HG02981 (cell line): Measurements from ENCODE around the gene ILDR1.

Source experiments
- ATAC-seq: cut with Tn5 transposase; IDR thresholded peaks from one replicate; pipeline ENCODE4 v1.9.1; 2021; ENCODE audit warnings: mild to moderate bottlenecking, moderate library complexity; ENCODE audit not compliant: unreplicated experiment

The ILDR1 gene

GRCh38 chr3:121995161-121996137, 26.6 kb downstream of the ILDR1 start:
- ATAC-seq = no peak

GRCh38 chr3:121994551-121994950, 27.5 kb downstream of the ILDR1 start:
- ATAC-seq = no peak

DNA sequence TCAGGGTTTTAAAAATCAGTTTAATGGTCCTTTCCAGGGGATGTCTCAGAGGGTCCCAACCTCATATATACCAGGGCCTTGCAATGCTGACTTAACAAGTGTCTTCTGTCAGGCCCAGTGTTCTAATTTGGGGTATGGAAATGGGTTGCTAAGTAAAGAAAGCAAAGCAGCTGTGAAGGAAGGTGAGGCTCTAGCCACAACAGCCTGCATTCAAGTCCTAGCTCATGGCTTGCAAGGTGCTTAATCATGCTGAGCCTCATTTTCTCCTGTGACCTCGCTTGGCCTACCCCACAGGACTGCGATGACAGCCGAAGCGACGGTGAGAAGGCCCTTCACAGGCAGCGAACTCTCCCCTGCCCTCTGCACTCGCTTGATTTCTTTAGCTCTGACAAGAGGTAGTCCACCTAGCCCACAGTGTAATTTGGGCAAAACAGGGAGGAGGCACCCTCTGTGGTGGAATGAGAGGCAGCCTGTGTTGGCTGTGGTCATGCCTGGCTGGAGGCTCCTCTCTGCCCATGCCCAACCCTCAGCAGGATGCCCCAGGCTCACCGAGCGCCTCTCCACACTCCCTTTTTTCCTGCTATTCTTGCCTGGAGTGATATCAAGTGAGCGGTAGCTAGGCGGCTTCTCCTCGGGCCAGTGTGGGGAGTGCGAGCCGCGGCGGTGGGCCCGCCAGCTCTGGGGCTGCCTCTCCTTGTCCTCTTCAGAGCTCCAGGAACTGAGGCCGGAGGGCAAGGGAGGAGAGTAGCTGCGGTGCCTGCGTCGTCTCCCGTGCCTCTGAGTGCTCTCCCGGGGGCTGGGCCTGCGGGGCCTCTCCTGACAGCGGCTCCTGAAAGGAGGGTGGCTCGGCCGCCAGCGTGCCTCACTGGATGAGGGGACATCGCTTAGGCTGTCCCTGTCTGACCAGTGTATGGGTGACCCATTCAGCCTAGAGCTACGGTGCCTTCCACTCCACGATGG, 29.2 kb downstream of the ILDR1 start:
- peak; percentile 57 for ATAC-seq

DNA sequence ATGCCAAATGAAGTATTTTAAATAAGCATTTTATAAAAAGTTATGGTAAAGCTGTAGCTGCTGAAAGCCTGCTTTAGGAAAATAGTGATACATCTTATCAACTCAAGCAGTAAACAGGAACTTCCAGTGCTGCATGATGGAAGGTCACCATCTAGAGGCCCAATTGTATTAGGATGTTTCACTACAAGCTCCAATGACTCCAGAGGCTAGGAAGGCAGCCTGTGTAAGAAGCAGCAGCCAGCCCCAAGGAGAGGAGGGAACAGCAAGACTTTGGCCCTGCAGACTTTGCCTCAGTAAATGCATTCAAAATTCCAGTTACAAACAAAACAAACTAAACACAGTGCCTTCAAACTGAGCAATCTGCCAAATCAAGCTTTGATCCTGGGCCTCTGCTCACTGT, 32.1 kb downstream of the ILDR1 start:
- ATAC-seq = no peak

DNA sequence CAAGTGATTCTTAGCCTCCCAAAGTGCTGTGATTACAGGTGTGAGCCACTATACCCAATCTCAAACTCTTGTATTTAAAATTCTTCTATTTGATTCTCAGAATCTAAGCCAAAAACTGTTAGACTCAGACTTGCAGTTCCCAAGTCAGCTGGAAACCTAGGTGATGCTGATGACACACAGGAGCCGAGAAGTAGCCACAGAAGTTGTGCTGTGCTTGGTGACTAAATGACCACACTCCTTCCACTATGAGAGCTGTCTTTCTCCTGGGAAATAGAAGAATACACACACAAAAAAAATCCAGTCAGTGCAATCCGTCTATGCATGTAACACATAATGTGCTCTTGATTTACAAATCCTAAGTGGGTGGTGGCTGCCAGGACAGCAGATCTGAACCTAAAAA, 33.9 kb downstream of the ILDR1 start:
- ATAC-seq = no peak

- no peak for ATAC-seq
Observed at GRCh38 chr3:121985846-121986245, 36.2 kb downstream of the ILDR1 start.

DNA sequence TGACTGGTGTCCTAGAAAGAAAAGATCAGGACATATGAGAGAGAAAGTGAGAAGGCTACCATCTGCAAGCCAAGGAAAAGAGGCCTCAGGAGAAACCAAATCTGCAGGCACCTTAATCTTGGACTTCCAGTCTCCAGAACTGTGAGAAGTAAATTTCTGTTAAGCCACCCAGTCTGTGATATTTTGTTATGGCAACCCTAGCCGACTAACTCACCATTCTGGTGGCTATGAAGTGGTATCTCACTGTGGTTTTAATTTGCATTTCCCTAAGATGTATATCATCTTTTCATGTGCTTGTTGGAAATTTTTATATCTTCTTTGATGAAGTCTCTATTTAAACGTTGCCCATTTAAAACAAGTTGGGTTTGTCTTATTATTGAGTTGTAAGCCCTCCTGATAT, 40.6 kb downstream of the ILDR1 start:
- ATAC-seq = no peak

DNA sequence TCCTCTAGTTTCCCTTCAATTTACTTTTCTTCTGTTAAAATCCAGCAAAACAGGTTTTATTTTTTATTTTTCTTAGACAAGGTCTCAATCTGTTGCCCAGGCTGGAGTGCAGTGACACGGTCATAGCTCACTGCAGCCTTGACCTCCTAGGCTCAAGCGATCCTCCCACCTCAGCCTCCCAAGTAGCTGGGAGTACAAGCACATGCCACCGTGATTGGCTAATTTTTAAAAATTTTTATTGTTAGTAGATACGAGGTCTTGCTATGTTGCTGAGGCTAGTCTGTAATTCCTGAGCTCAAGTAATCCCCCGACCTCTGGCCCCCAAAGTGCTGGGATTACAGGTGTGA, 41.6 kb downstream of the ILDR1 start:
- ATAC-seq = no peak

DNA sequence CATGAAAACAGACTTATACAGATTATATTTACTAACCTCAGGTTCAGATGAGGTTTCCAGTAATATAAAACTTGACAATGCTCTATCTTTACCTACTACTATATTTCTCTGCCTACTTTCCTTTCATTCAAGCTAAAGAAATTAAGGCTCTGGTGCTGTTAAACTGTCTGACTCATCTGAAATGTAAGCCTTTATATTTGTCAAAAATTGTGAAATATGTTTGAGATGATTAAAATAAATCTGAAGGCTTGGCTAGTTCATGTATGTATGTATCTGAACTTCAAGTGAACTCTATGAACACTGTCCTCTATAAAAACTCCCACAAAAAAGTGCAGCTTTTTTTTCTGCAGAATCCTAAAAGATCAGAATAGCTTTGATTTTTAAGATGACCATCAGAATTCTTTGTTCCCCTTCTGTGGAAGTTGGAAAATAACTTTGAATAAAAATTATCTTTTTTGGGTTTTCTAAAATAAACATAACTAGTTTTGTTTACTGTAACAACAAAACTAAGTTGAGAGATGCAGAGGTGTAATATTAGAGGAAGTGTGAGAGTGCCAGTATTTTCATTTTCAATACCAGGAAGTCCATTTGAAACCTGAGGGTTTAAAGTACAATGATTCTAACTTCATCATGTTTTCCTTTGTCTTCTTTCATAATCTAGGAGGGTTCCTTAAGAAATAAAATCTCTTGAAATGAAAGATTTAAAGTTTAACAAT, 42.2 kb downstream of the ILDR1 start:
- ATAC-seq = no peak

DNA sequence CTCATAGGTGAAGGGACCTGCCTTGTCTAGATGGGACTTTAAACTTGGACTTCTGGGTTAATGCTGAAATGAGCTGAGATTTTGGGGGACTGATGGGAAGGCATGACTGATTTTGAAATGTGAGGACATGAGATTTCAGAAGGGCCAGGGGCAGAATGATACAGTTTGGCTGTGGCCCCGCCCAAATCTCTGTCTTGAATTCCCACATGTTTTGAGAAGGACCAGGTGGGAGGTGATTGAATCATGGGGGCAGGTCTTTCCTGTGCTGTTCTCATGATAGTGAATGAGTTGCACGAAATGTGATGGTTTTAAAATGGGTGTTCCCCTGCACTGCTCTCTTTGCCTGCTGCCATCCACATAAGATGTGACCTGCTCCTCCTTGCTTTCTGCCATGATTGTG, 42.8 kb downstream of the ILDR1 start:
- ATAC-seq = no peak

DNA sequence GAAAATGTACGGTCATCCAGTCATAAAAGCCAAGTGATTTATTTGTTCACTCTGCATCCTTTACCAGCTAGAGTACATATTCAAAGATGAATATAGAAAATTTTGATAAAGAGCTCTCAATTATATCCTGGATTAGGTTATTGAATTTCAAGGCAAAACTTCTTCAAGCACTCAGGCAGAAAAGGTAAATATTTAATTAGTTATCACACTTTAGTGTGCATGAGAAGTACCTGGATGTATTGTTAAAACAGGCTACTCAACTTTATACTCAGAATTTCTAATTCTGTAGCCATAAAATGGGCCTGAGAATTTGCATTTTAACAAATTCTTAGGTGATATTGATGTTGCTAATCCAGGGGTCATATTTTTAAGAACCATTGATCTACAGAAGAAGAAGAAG, 45.3 kb downstream of the ILDR1 start:
- ATAC-seq = no peak

DNA sequence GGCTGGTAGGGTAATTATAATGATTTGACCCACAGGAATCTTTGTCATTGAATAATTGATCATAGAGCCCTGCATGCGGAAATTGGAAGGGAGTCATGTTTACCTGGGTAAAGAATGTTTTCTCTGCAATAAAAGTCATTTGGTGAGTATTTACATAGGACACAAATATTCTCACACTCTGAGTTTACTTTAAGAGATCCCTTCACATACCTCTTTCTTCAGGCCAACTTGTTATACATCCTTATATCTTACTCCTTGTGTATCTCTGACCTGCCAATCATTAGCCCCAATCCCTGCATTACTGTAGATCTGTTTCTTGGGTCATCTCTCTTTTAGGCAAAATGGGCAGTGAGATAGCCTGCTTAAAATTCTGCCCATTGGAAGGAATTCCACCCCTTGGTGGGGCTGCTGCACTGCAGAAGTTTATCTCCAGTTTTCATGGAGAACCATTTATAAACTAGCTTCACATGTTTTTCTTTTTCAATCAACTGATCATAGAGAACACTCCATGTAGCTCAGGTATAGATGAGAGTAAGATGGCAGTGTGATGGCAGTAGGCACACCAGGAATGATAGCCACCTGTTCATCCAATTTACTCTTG, 46.2 kb downstream of the ILDR1 start:
- no peak for ATAC-seq

DNA sequence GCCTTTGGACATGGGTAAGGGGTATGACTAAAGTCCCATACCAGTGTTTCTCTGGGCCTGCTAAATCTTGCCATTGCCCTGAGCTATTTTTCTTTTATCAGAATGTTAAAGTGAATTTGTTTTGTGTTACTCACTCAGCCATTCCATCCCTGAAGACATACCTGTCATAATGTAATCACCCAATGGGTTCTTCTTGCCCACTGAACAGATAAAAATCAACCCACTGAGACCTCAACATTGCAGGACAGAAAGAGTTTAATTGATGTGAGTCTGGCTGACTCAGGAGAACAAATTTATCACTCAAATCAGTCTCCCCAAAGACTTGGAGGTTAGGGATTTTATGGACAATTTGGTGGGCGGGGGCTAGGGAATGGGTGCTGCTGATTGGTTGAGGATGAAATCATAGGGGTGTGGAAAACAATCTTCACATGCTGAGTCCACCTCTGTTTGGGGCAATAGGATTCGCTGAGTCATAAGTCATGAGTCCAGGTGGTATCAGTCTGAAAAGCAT, 47.4 kb downstream of the ILDR1 start:
- ATAC-seq = no peak

GRCh38 chr3:121970047-121970446, 52.0 kb downstream of the ILDR1 start:
- ATAC-seq = no peak

DNA sequence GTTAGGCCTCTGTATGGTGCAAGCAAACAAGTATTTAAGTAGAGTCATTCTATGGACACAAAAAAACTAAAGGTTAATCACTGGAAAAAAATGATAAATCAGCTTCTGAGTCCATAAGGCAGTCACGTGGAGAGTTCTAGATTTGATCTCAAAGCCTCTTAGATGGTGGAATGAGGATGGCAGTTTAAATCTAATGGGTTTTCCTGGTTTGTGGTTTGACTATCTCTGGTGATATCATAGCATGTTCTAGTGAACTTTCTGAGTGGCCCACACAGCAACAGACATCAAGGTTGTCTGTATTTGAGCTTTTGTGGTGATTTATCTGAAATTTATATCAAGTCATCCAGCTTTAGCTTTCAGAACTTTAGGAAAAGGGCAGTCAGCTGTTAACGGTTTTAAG, 52.4 kb downstream of the ILDR1 start:
- ATAC-seq = no peak

GRCh38 chr3:121963608-121964007, 58.4 kb downstream of the ILDR1 start:
- ATAC-seq = no peak

- no peak for ATAC-seq
Observed at GRCh38 chr3:121962443-121962842, 59.6 kb downstream of the ILDR1 start.

DNA sequence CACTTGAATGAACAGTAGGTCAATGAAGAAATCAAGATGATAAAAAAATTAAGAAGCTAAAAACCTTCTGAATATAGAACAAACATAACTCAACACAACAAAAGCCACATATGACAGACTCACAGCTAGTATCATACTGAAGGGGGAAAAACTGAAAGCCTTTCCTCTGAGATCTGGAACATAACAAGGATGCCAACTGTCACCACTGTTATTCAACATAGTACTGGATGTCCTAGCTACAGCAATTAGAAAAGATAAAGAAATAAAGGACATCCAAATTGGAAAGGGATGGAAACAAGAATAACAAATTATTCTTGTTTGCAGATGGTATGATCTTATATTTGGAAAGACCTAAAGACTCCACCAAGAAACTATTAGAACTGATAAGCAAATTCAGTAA, 60.8 kb downstream of the ILDR1 start:
- ATAC-seq = no peak

DNA sequence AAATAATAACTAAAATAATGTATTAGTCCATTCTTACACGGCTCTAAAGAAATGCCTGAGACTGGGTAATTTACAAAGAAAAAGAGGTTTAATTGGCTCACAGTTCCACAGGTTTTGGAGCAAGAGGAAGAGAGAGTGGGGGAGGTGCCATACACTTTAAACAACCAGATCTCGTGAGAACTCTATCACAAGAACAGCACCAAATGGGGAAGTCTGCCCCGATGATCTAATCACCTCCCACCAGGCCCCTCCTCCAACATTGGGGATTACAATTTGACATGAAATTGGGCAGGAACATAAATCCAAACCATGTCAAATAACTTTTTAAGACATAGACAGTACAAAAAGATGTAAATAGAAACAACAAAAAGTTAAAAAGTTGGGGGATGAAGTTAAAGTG, 63.2 kb downstream of the ILDR1 start:
- ATAC-seq = no peak

DNA sequence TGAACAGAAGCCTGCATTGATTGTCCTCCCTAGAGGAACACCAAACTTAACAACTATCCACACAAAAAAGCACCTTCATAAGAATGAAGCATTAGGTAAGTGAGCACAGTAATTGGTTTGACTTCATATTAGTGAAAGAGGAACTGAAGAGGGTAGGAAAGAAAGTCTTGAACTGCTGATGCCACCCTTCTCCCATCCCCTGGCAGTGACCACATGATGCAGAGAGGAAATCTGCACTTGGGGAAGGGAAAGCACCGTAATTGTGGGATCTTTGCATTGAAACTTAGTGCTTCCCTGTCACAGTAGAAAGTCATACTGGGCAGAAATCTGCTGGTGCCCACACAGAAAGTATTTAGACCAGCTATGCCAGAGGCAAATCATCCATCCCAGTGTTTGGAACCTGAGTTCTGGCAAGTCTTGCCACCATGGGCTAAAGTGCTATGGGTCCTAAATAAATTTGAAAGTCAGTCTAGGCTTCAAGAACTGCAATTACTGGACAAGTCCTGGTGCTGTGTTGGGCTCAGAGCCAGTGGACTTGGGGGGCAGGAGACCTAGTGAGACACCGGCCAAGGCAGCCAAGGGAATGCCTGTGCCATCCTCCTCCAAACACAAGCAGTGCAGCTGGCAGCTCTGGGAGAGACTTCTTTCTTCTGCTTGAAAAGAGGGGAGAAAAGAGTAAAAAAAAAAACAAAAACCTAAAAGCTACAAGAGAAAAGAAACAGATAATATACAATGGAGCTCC, 64.2 kb downstream of the ILDR1 start:
- ATAC-seq = peak; percentile 65
